MM.1S (cell line): ENCODE results near the gene RARRES2.

Experiments used
- CTCF ChIP-seq: fragments of 300-600 bp; sonication (generic); IDR thresholded peaks from 2 replicates; pipeline ENCODE4 v1.5.1; 2016; ENCODE audit warnings: antibody characterized with exemption, low read length, mixed read lengths
- EZH2 ChIP-seq: fragments of 300-600 bp; sonication (generic); optimal IDR thresholded peaks from 2 replicates; pipeline ENCODE3; 2017; ENCODE audit warnings: low read depth, mild to moderate bottlenecking, antibody characterized with exemption, low read length, mixed read lengths
- EZH2phosphoT487 ChIP-seq: fragments of 300-600 bp; sonication (generic); IDR thresholded peaks from 2 replicates; pipeline ENCODE4 v1.6.1; 2018; ENCODE audit warnings: antibody characterized with exemption, low read length

GRCh38 chr7:150357270-150357669, 15.8 kb upstream of the RARRES2 start:
- no peak for TF ChIP-seq CTCF
- TF ChIP-seq EZH2 = no peak
- TF ChIP-seq EZH2phosphoT487 = no peak
